BLaER1 treated with 17β-estradiol and CSF1 and Interleukin-3, amounts not matched to agents 10 nM and 100 nM (cell line): ENCODE measurements around the gene ME3.

ENCODE experiments used
- H3K27ac ChIP-seq, 11 experiments: shearing (Covaris generic); formaldehyde crosslinking; 2 replicates each; pipeline ENCODE4 v1.8.1; 2022
- H3K27me3 ChIP-seq, 11 experiments: shearing (Covaris generic); formaldehyde crosslinking; 2 replicates each; pipeline ENCODE4 v1.8.1; 2022
- H3K36me3 ChIP-seq, 11 experiments: shearing (Covaris generic); formaldehyde crosslinking; 2 replicates each; pipeline ENCODE4 v1.8.1; 2022
- H3K4me1 ChIP-seq, 10 experiments: shearing (Covaris generic); formaldehyde crosslinking; 2 replicates each; pipeline ENCODE4 v1.8.1; 2022
- H3K4me2 ChIP-seq, 11 experiments: shearing (Covaris generic); formaldehyde crosslinking; 2 replicates each; pipeline ENCODE4 v1.8.1; 2022
- H3K4me3 ChIP-seq, 10 experiments: shearing (Covaris generic); formaldehyde crosslinking; 2 replicates each; pipeline ENCODE4 v1.8.1; 2022
- H3K9ac ChIP-seq, 11 experiments: shearing (Covaris generic); formaldehyde crosslinking; 2 replicates each; pipeline ENCODE4 v1.8.1; 2022
- H3K9me3 ChIP-seq, 11 experiments: shearing (Covaris generic); formaldehyde crosslinking; replicated peaks in 1 of 11; 2 replicates each; pipeline ENCODE4 v1.8.1; 2022
- H4K20me1 ChIP-seq, 11 experiments: shearing (Covaris generic); formaldehyde crosslinking; 2 replicates each; pipeline ENCODE4 v1.8.1; 2022
- Cebpa-rat ChIP-seq, 11 experiments: shearing (Covaris generic); IDR thresholded peaks; 2 replicates each; pipeline ENCODE4 v1.8.1; 2022

The ME3 gene

GRCh38 chr11:86680716-86681482 lies 8.5 kb upstream of the ME3 start:
- no peak overlapping the region for H3K4me3 ChIP-seq
- H3K27me3 ChIP-seq: no peaks in the 10 kb centered on the region
- H3K9ac ChIP-seq: no peak overlapping the region
- TF ChIP-seq Cebpa-rat (IDR thresholded peaks at IDR 0.05): no peak
- no peaks in the 10 kb centered on the region for H3K9me3 ChIP-seq
- no peaks in the 10 kb centered on the region; a peak in 1 of 22 replicates for H4K20me1 ChIP-seq
- no peaks in the 10 kb centered on the region for H3K4me1 ChIP-seq
- no peaks in the 10 kb centered on the region for H3K36me3 ChIP-seq
- no peak overlapping the region for H3K27ac ChIP-seq
- H3K4me2 ChIP-seq: no peak overlapping the region

- Histone ChIP-seq H3K4me1 (peaks cover 0 to 13% (median 2%) of the 10 kb centered on the region in 10 experiments; a peak in 6 of 20 replicates), H3K4me2 (no peak overlapping the region), H3K27ac (no peak overlapping the region), H3K27me3 (0 out of 22 replicates have a peak, but pooled peaks cover 0 to 2% (median 0%) of the 10 kb centered on the region in 11 experiments), H4K20me1 (no peaks in the 10 kb centered on the region; a peak in 1 of 22 replicates), H3K36me3 (no peaks in the 10 kb centered on the region), H3K4me3 (no peak overlapping the region), H3K9ac (no peak overlapping the region), H3K9me3 (no peaks in the 10 kb centered on the region)
- TF ChIP-seq Cebpa-rat (IDR thresholded peaks at IDR 0.05): no peak
Observed at GRCh38 chr11:86678823-86679222, 6.4 kb upstream of the ME3 start.

DNA sequence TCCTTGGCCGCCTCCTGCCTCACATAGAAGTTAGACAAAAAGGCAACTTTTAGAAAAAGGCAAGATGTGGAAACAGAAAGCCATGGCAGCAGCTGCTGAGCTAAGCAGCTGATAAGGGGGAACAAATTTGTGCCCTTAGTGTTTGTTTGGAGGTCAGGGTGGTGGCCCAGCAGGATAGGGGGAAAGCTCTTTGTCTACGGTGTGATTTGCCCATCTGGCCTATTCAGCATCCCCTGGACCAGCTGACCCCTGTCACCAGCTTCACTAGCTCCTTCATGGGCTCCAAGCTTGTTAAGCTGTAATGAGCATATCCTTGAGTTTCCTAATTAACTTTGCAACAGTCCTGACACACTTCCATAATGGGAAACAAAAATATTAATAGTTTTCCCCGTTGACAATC lies 5.9 kb upstream of the ME3 start:
- H4K20me1 ChIP-seq: no peaks in the 10 kb centered on the region; a peak in 1 of 22 replicates
- peaks cover 0 to 13% (median 2%) of the 10 kb centered on the region in 10 experiments; a peak in 6 of 20 replicates for H3K4me1 ChIP-seq
- H3K9ac ChIP-seq: no peak overlapping the region
- H3K27me3 ChIP-seq: peaks cover 0 to 7% (median 0%) of the 10 kb centered on the region in 11 experiments; a peak in 3 of 22 replicates
- no peak overlapping the region for H3K4me3 ChIP-seq
- H3K27ac ChIP-seq: no peak overlapping the region
- no peak for TF ChIP-seq Cebpa-rat (IDR thresholded peaks at IDR 0.05)
- H3K9me3 ChIP-seq: no peaks in the 10 kb centered on the region
- H3K36me3 ChIP-seq: no peaks in the 10 kb centered on the region
- no peak overlapping the region for H3K4me2 ChIP-seq

DNA sequence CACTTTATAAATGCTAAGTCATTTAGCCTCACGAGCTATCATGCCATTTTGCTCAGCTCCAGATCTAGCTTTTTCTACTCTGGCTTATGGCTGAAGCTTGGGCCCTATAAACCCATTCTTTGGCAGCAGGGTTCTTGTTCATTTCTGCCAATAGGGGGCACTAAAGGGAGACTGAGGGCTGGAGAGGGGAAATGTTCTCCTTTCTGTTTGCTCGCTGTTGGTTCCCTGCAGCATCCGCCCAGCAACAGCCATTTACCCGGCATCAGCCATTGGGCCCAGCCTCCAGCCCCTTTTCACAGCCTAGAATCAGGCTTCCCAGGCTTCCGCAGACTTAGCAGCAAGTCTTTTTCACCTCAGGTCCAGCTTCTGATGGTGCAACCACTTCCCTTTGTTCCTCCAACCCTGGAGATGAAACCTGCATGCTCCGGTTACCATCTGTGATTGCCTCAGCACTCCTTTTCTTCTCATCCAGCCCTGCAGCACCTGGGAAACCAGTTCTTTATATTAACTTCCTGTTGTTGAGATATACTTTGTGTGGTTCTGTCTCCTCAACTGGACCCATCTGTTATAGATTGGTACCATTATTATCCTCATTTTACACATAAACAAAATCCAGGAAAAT lies 4.2 kb upstream of the ME3 start:
- Histone ChIP-seq H3K4me2 (no peak overlapping the region), H3K9ac (no peak overlapping the region), H3K9me3 (no peaks in the 10 kb centered on the region), H3K4me3 (no peak overlapping the region), H3K36me3 (no peaks in the 10 kb centered on the region), H3K27me3 (peaks cover 5 to 18% (median 12%) of the 10 kb centered on the region in 11 experiments; a peak in 18 of 22 replicates), H3K4me1 (peaks cover 0 to 14% (median 9%) of the 10 kb centered on the region in 10 experiments; a peak in 15 of 20 replicates), H4K20me1 (no peaks in the 10 kb centered on the region; a peak in 1 of 22 replicates), H3K27ac (no peak overlapping the region)
- TF ChIP-seq Cebpa-rat (IDR thresholded peaks at IDR 0.05): no peak

GRCh38 chr11:86676010-86676409 lies 3.6 kb upstream of the ME3 start:
- Histone ChIP-seq H3K9me3 (no peaks in the 10 kb centered on the region), H3K4me1 (peaks cover 6 to 21% (median 14%) of the 10 kb centered on the region in 10 experiments; a peak in 18 of 20 replicates), H3K9ac (no peak overlapping the region)

GRCh38 chr11:86675017-86675416 lies 2.6 kb upstream of the ME3 start:
- no peak for TF ChIP-seq Cebpa-rat (IDR thresholded peaks at IDR 0.05)
- no peak overlapping the region for H3K4me3 ChIP-seq
- no peaks in the 10 kb centered on the region for H3K9me3 ChIP-seq
- no peaks in the 10 kb centered on the region for H3K36me3 ChIP-seq
- peaks cover 14 to 34% (median 26%) of the 10 kb centered on the region in 11 experiments; a peak in 20 of 22 replicates for H3K27me3 ChIP-seq
- no peak overlapping the region for H3K27ac ChIP-seq
- peak overlapping the region in 4 of 11 experiments; percentile 6 to 54 (median 44); a peak in 6 of 22 replicates for H3K4me2 ChIP-seq
- no peaks in the 10 kb centered on the region; a peak in 1 of 22 replicates for H4K20me1 ChIP-seq
- no peak overlapping the region for H3K9ac ChIP-seq
- peaks cover 9 to 23% (median 15%) of the 10 kb centered on the region in 10 experiments; a peak in 18 of 20 replicates for H3K4me1 ChIP-seq

More at GRCh38 chr11:86676010-86676409, 3.6 kb upstream of the ME3 start:
- Histone ChIP-seq H3K4me2 (no peak overlapping the region), H3K4me3 (no peak overlapping the region), H3K27me3 (peaks cover 10 to 24% (median 18%) of the 10 kb centered on the region in 11 experiments; a peak in 20 of 22 replicates), H3K27ac (no peak overlapping the region), H3K36me3 (no peaks in the 10 kb centered on the region), H4K20me1 (no peaks in the 10 kb centered on the region; a peak in 1 of 22 replicates)
- TF ChIP-seq Cebpa-rat (IDR thresholded peaks at IDR 0.05): no peak

GRCh38 chr11:86673872-86674750 lies 1.7 kb upstream of the ME3 start:
- Histone ChIP-seq H3K4me1 (peaks cover 9 to 23% (median 15%) of the 10 kb centered on the region in 10 experiments; a peak in 18 of 20 replicates), H3K9me3 (no peaks in the 10 kb centered on the region), H3K9ac (no peak overlapping the region), H3K27ac (no peak overlapping the region), H3K27me3 (peaks cover 14 to 38% (median 27%) of the 10 kb centered on the region in 11 experiments; a peak in 20 of 22 replicates), H4K20me1 (no peaks in the 10 kb centered on the region; a peak in 1 of 22 replicates), H3K4me2 (peak overlapping the region in 4 of 11 experiments; percentile 6 to 54 (median 44); a peak in 6 of 22 replicates), H3K36me3 (no peaks in the 10 kb centered on the region), H3K4me3 (no peak overlapping the region)
- no peak for TF ChIP-seq Cebpa-rat (IDR thresholded peaks at IDR 0.05)

GRCh38 chr11:86673055-86673843 lies 833 bp upstream of the ME3 start:
- Histone ChIP-seq H3K27me3 (peaks cover 14 to 38% (median 27%) of the 10 kb centered on the region in 11 experiments; a peak in 20 of 22 replicates), H3K27ac (no peak overlapping the region), H3K4me3 (no peak overlapping the region)

More at GRCh38 chr11:86673055-86673843, 833 bp upstream of the ME3 start:
- Histone ChIP-seq H4K20me1 (no peaks in the 10 kb centered on the region; a peak in 1 of 22 replicates), H3K4me2 (0 out of 22 replicates have a peak overlapping the region, but pooled peaks of 1 of the 11 experiments have one; percentile 98), H3K9me3 (no peaks in the 10 kb centered on the region), H3K9ac (no peak overlapping the region), H3K36me3 (no peaks in the 10 kb centered on the region), H3K4me1 (peaks cover 9 to 23% (median 15%) of the 10 kb centered on the region in 10 experiments; a peak in 18 of 20 replicates)
- TF ChIP-seq Cebpa-rat (IDR thresholded peaks at IDR 0.05): no peak
